Measurements from ENCODE around the gene MICAL2. TPM values are rescaled to one million over a fixed set of nuclear protein-coding genes. Genes with fewer than 3 reads are reported as not detected.

MICAL2 gene
- total RNA-seq, 1 donor from 2014 or later, result 0.27 TPM

GRCh38 chr11:12117200-12117599, 6.8 kb downstream of the MICAL2 start:
- no peaks in the 10 kb centered on the region for H3K36me3 Mint-ChIP-seq (ENCODE audit: low read depth)
- ChIA-PET POLR2A (no interaction called here), CTCF (no interaction called here)
- H3K4me3 Mint-ChIP-seq, result no peak overlapping the region
- DNase-seq (no peak), ATAC-seq (ENCODE audit: low read depth) (no peak)
- intact Hi-C loops (cut with micrococcal nuclease), result no loop called here
- no peaks in the 10 kb centered on the region for H3K9me3 Mint-ChIP-seq
- TF ChIP-seq CTCF (IDR thresholded peaks at IDR 0.05), result no peak
- no peaks in the 10 kb centered on the region for H3K4me1 Mint-ChIP-seq
- H3K27me3 Mint-ChIP-seq, result peaks cover 33% of the 10 kb centered on the region
- H3K27ac Mint-ChIP-seq, result no peak overlapping the region

GRCh38 chr11:12117611-12118010, 7.2 kb downstream of the MICAL2 start:
- no peak for TF ChIP-seq CTCF (IDR thresholded peaks at IDR 0.05)
- DNase-seq (no peak), ATAC-seq (ENCODE audit: low read depth) (no peak)
- ChIA-PET POLR2A (no interaction called here), CTCF (no interaction called here)
- no peaks in the 10 kb centered on the region for H3K9me3 Mint-ChIP-seq
- H3K27me3 Mint-ChIP-seq, result peaks cover 33% of the 10 kb centered on the region
- no peaks in the 10 kb centered on the region for H3K36me3 Mint-ChIP-seq (ENCODE audit: low read depth)
- H3K4me1 Mint-ChIP-seq, result no peaks in the 10 kb centered on the region
- intact Hi-C loops (cut with micrococcal nuclease), result no loop called here
- no peak overlapping the region for H3K27ac Mint-ChIP-seq
- no peak overlapping the region for H3K4me3 Mint-ChIP-seq

GRCh38 chr11:12118949-12119348, 8.6 kb downstream of the MICAL2 start:
- ChIA-PET POLR2A (no interaction called here), CTCF (no interaction called here)
- no peaks in the 10 kb centered on the region for H3K4me1 Mint-ChIP-seq
- peaks cover 26% of the 10 kb centered on the region for H3K27me3 Mint-ChIP-seq
- no peaks in the 10 kb centered on the region for H3K36me3 Mint-ChIP-seq (ENCODE audit: low read depth)
- no peaks in the 10 kb centered on the region for H3K9me3 Mint-ChIP-seq
- no peak for DNase-seq
- no peak for TF ChIP-seq CTCF (IDR thresholded peaks at IDR 0.05)
- no peak overlapping the region for H3K27ac Mint-ChIP-seq
- no peak for ATAC-seq (ENCODE audit: low read depth)
- intact Hi-C loops (cut with micrococcal nuclease), result no loop called here
- H3K4me3 Mint-ChIP-seq, result no peak overlapping the region

- peaks cover 24% of the 10 kb centered on the region for H3K27me3 Mint-ChIP-seq
- H3K4me1 Mint-ChIP-seq, result no peaks in the 10 kb centered on the region
- no peak for TF ChIP-seq CTCF (IDR thresholded peaks at IDR 0.05)
- POLR2A ChIA-PET, result no interaction called here
- H3K4me3 Mint-ChIP-seq, result no peak overlapping the region
- H3K27ac Mint-ChIP-seq, result no peak overlapping the region
- intact Hi-C loops (cut with micrococcal nuclease), result no loop called here
- CTCF ChIA-PET, result no interaction called here
- DNase-seq (no peak), ATAC-seq (ENCODE audit: low read depth) (no peak)
- H3K36me3 Mint-ChIP-seq (ENCODE audit: low read depth), result no peaks in the 10 kb centered on the region
- no peaks in the 10 kb centered on the region for H3K9me3 Mint-ChIP-seq
These were observed 9.1 kb downstream of the MICAL2 start for GRCh38 chr11:12119502-12119901.

GRCh38 chr11:12120031-12121008, 9.9 kb downstream of the MICAL2 start:
- CTCF ChIA-PET, result no interaction called here
- Mint-ChIP-seq H3K27me3 (peaks cover 20% of the 10 kb centered on the region), H3K4me1 (no peaks in the 10 kb centered on the region), H3K4me3 (no peak overlapping the region), H3K36me3 (ENCODE audit: low read depth) (no peaks in the 10 kb centered on the region), H3K9me3 (no peaks in the 10 kb centered on the region), H3K27ac (no peak overlapping the region)
- DNase-seq (no peak), ATAC-seq (ENCODE audit: low read depth) (no peak)
- intact Hi-C loops (cut with micrococcal nuclease), result no loop called here
- no peak for TF ChIP-seq CTCF (IDR thresholded peaks at IDR 0.05)
- POLR2A ChIA-PET, result no interaction called here

Measured in activated B cell treated with CpG ODN at 0.5 μM for 24 hours (primary cell).